H1 (cell line): ENCODE measurements around the gene FKBP2. TPM values are rescaled to one million over a fixed set of nuclear protein-coding genes. Genes with fewer than 3 reads are reported as not detected.

Experiments
- CTCF ChIA-PET: fragments of 300-600 bp; sonication (Branson Sonifier 250); formaldehyde crosslinking; loops from one replicate; lab custom pipeline; 2021; ENCODE audit not compliant: partially characterized antibody; lab: Charles Lee
- POLR2A ChIA-PET: fragments of 300-600 bp; sonication (Branson Sonifier 250); formaldehyde crosslinking; loops from one replicate; lab custom pipeline; 2021; ENCODE audit warnings: inconsistent platforms; ENCODE audit not compliant: partially characterized antibody; lab: Charles Lee
- DNase-seq, 2 experiments: peaks; one replicate each; pipeline versions ENCODE4 v3.0.0 to v3.0.0-alpha.2; 2010 to 2022; ENCODE audit warnings: low spot score in 2 of 2, low read depth in 1 of 2, mixed read lengths in 1 of 2
- FAIRE-seq: peaks from 2 replicates; lab custom pipeline; 2011; peaks lifted over from hg19 to GRCh38; lab: Jason Lieb, UNC
- H2AFZ ChIP-seq: 2 replicates; pipeline ENCODE4 v1.8.1; 2012; ENCODE audit warnings: low read length, inconsistent platforms
- H2AK5ac ChIP-seq: 2 replicates; pipeline ENCODE4 v1.6.1; 2013; ENCODE audit warnings: low read depth, low read length
- H2BK120ac ChIP-seq: replicated peaks from 2 replicates; pipeline ENCODE3; 2013; ENCODE audit warnings: low read depth, low read length, inconsistent platforms
- H2BK12ac ChIP-seq: 2 replicates; pipeline ENCODE4 v1.6.1; 2013; ENCODE audit warnings: low read depth, low read length
- H2BK15ac ChIP-seq: 2 replicates; pipeline ENCODE4 v1.6.1; 2013; ENCODE audit warnings: low read length
- H2BK20ac ChIP-seq: 2 replicates; pipeline ENCODE4 v1.6.1; 2013; ENCODE audit warnings: low read length
- H2BK5ac ChIP-seq: 2 replicates; pipeline ENCODE4 v1.6.1; 2013; ENCODE audit warnings: low read depth, low read length
- H3K14ac ChIP-seq: 2 replicates; pipeline ENCODE4 v1.6.1; 2013; ENCODE audit warnings: inconsistent platforms; ENCODE audit not compliant: insufficient read length
- H3K18ac ChIP-seq: 2 replicates; pipeline ENCODE4 v1.6.1; 2013; ENCODE audit warnings: low read length; ENCODE audit errors: extremely low read depth
- H3K23ac ChIP-seq: 2 replicates; pipeline ENCODE4 v1.6.1; 2013; ENCODE audit warnings: inconsistent platforms; ENCODE audit not compliant: insufficient read length
- H3K23me2 ChIP-seq: 2 replicates; pipeline ENCODE4 v1.6.1; 2013; ENCODE audit warnings: low read depth, low read length
- H3K27ac ChIP-seq: 2 replicates; pipeline ENCODE4 v1.6.1; 2011; ENCODE audit warnings: low read depth, low read length, inconsistent platforms
- H3K27me3 ChIP-seq, 4 experiments: replicated peaks in 1 of 4; 1 replicate in 1 of 4; 2 replicates in 3 of 4; pipeline versions ENCODE4 v1.6.1 to v1.8.1; 2011 to 2013; ENCODE audit warnings: low read length in 3 of 4, mild to moderate bottlenecking in 3 of 4, inconsistent platforms in 2 of 4, mixed read lengths in 2 of 4, moderate library complexity in 1 of 4; ENCODE audit not compliant: control insufficient read depth in 3 of 4, insufficient read depth in 3 of 4; ENCODE audit errors: extremely low read depth in 1 of 4
- H3K36me3 ChIP-seq, 4 experiments: 2 replicates each; pipeline versions ENCODE4 v1.6.1 to v1.8.1; 2011 to 2013; ENCODE audit warnings: mild to moderate bottlenecking in 4 of 4, low read length in 3 of 4, moderate library complexity in 2 of 4, control low read depth in 1 of 4, inconsistent platforms in 1 of 4; ENCODE audit not compliant: insufficient read depth in 4 of 4, control insufficient read depth in 2 of 4
- H3K4ac ChIP-seq: replicated peaks from 2 replicates; pipeline ENCODE3; 2013; ENCODE audit warnings: low read length, low read depth, mixed read lengths, inconsistent platforms; ENCODE audit not compliant: insufficient read length
- H3K4me1 ChIP-seq, 4 experiments: replicated peaks in 1 of 4; 1 replicate in 1 of 4; 2 replicates in 3 of 4; pipeline versions ENCODE4 v1.6.1 to v1.8.1; 2011 to 2013; ENCODE audit warnings: low read length in 3 of 4, inconsistent platforms in 2 of 4, mixed read lengths in 1 of 4; ENCODE audit not compliant: insufficient read depth in 4 of 4, control insufficient read depth in 3 of 4
- H3K4me2 ChIP-seq, 2 experiments: 2 replicates each; pipeline versions ENCODE4 v1.6.1 to v1.8.1; 2011 to 2013; ENCODE audit warnings: low read depth in 2 of 2, low read length in 2 of 2, control low read depth in 1 of 2, inconsistent platforms in 1 of 2, mild to moderate bottlenecking in 1 of 2; ENCODE audit not compliant: insufficient read depth in 1 of 2
- H3K4me3 ChIP-seq, 4 experiments: fragments of 200-600, 300-600 bp in 1 of 4; sonication (generic), shearing (Covaris generic), sonication (Bioruptor Twin) in 1 of 4; 2 replicates each; pipeline versions ENCODE4 v1.5.1 to v1.8.1; 2011 to 2016; ENCODE audit warnings: low read length in 4 of 4, low read depth in 3 of 4, control low read depth in 2 of 4, inconsistent platforms in 2 of 4, mild to moderate bottlenecking in 2 of 4, mixed read lengths in 1 of 4, moderate library complexity in 1 of 4; ENCODE audit not compliant: insufficient read depth in 2 of 4; ENCODE audit errors: extremely low read depth in 1 of 4
- H3K56ac ChIP-seq: replicated peaks from 2 replicates; pipeline ENCODE3; 2013; ENCODE audit warnings: low read depth, mild to moderate bottlenecking, mixed read lengths, low read length, inconsistent platforms; ENCODE audit not compliant: insufficient read length
- H3K79me1 ChIP-seq: 2 replicates; pipeline ENCODE4 v1.6.1; 2013; ENCODE audit warnings: low read depth, low read length, control low read depth
- H3K79me2 ChIP-seq, 2 experiments: 2 replicates each; pipeline versions ENCODE4 v1.6.1 to v1.8.1; 2012 to 2013; ENCODE audit warnings: low read length in 2 of 2, mild to moderate bottlenecking in 2 of 2, inconsistent platforms in 1 of 2; ENCODE audit not compliant: insufficient read depth in 2 of 2, control insufficient read depth in 1 of 2
- H3K9ac ChIP-seq, 4 experiments: replicated peaks in 1 of 4; 1 replicate in 1 of 4; 2 replicates in 3 of 4; pipeline versions ENCODE4 v1.6.1 to v1.8.1; 2011 to 2013; ENCODE audit warnings: low read depth in 3 of 4, low read length in 3 of 4, control low read depth in 2 of 4, mild to moderate bottlenecking in 2 of 4, moderate library complexity in 2 of 4, inconsistent platforms in 1 of 4; ENCODE audit errors: extremely low read depth in 1 of 4
- H3K9me3 ChIP-seq, 2 experiments: 2 replicates each; pipeline versions ENCODE4 v1.6.1 to v1.8.1; 2012 to 2013; ENCODE audit warnings: mild to moderate bottlenecking in 2 of 2, moderate library complexity in 2 of 2, control low read depth in 1 of 2, inconsistent platforms in 1 of 2, low read depth in 1 of 2, low read length in 1 of 2, mixed read lengths in 1 of 2; ENCODE audit not compliant: insufficient read depth in 2 of 2
- H4K20me1 ChIP-seq, 2 experiments: replicated peaks in 1 of 2; 2 replicates each; pipeline versions ENCODE3 to v1.8.1; 2011 to 2013; ENCODE audit warnings: inconsistent platforms in 2 of 2, low read length in 2 of 2, mild to moderate bottlenecking in 1 of 2; ENCODE audit not compliant: insufficient read depth in 2 of 2, control insufficient read depth in 1 of 2
- H4K5ac ChIP-seq: 2 replicates; pipeline ENCODE4 v1.6.1; 2013; ENCODE audit warnings: low read length, low read depth, mixed read lengths, inconsistent platforms; ENCODE audit not compliant: insufficient read length
- H4K8ac ChIP-seq: 2 replicates; pipeline ENCODE4 v1.8.0; 2013; ENCODE audit warnings: mild to moderate bottlenecking, moderate library complexity, low read length, inconsistent platforms; ENCODE audit not compliant: insufficient read depth; ENCODE audit errors: extremely low read depth
- H4K91ac ChIP-seq: replicated peaks from 2 replicates; pipeline ENCODE3; 2013; ENCODE audit warnings: low read length, mixed read lengths, inconsistent platforms; ENCODE audit not compliant: insufficient read length
- ATF2 ChIP-seq: IDR thresholded peaks from 2 replicates; pipeline ENCODE4 v1.6.1; 2012; ENCODE audit warnings: low read length, inconsistent platforms
- ATF3 ChIP-seq: IDR thresholded peaks from 2 replicates; pipeline ENCODE4 v1.6.1; 2011; ENCODE audit warnings: low read depth, mild to moderate bottlenecking, low read length; ENCODE audit not compliant: insufficient read depth
- BCL11A ChIP-seq, 2 experiments: IDR thresholded peaks; one replicate each; pipeline ENCODE4 v1.6.1; 2011; ENCODE audit warnings: low read depth in 2 of 2, low read length in 2 of 2, mild to moderate bottlenecking in 2 of 2
- GTF2F1 ChIP-seq: IDR thresholded peaks from 2 replicates; pipeline ENCODE4 v1.6.1; 2012; ENCODE audit warnings: low read depth, low read length, improper control_type of control experiment, borderline replicate concordance
- RFX5 ChIP-seq: IDR thresholded peaks from 2 replicates; pipeline ENCODE4 v1.6.1; 2011; ENCODE audit warnings: low read depth, low read length, improper control_type of control experiment, borderline replicate concordance
- SIN3A ChIP-seq, 2 experiments: IDR thresholded peaks in 1 of 2; conservative IDR thresholded peaks in 1 of 2; 2 replicates each; pipeline ENCODE4 v1.6.1; 2011 to 2012; ENCODE audit warnings: low read length in 2 of 2, improper control_type of control experiment in 1 of 2, low read depth in 1 of 2, mild to moderate bottlenecking in 1 of 2
- USF2 ChIP-seq: IDR thresholded peaks from 2 replicates; pipeline ENCODE4 v1.6.1; 2011; ENCODE audit warnings: low read length, improper control_type of control experiment
- WGBS, 2 experiments: shearing (Covaris generic) in 1 of 2; methylation state at CpG; one replicate each; pipeline versions ENCODE4 v1.1.6 to v1.1.7; 2013 to 2015; ENCODE audit warnings: low lambda C conversion rate in 2 of 2, mixed read lengths in 2 of 2, inconsistent platforms in 1 of 2, low coverage in 1 of 2, missing lambda C conversion rate in 1 of 2; ENCODE audit not compliant: insufficient replicate concordance in 2 of 2, insufficient coverage in 1 of 2, insufficient read length in 1 of 2; ENCODE audit errors: extremely low coverage in 1 of 2, missing lambda C conversion rate in 1 of 2; 5-methylcytosine and 5-hydroxymethylcytosine counted together
- polyA plus RNA-seq, 7 experiments: library from polyadenylated mRNA; depleted of rRNA in 3 of 7; stranded (reverse) in 5 of 7; unstranded in 2 of 7; fragments of >200 nt in 5 of 7; fragments of 200-250 nt in 2 of 7; gene quantifications; 1 replicate in 5 of 7; 2 replicates in 1 of 7; 4 replicates in 1 of 7; pipeline versions ENCODE4 v1.2.1 to v1.2.3, GENCODE V29; 2011 to 2013; ENCODE audit warnings: missing spikeins in 2 of 7, mixed read lengths in 2 of 7
- total RNA-seq: library from RNA; stranded (reverse); fragmentation: NEBNext Ultra II Directional; extraction: Animal tissue kit (Norgen Biotek cat#: 25700); gene quantifications from 2 replicates; pipeline ENCODE4 v1.2.1, GENCODE V29; 2021

Gene FKBP2
- total and polyA plus RNA-seq, 2 of the 8 experiments (the other 6 are each of a cell fraction or from before 2014, with no cell fraction given) = 41.7 to 52.5 TPM

- no peaks in the 10 kb centered on the region for H3K9me3 ChIP-seq
- no peaks in the 10 kb centered on the region for H3K79me2 ChIP-seq
- H4K5ac ChIP-seq = no peak within 1 kb of the TSS
- H4K8ac ChIP-seq = peak within 1 kb of the TSS; percentile 76
- no peak within 1 kb of the TSS for H3K23ac ChIP-seq
- peak within 1 kb of the TSS; percentile 16 for H2BK5ac ChIP-seq
- H4K91ac ChIP-seq = no peak within 1 kb of the TSS
- ChIA-PET POLR2A (interaction anchor here (0.6 to 18.4 kb wide), 20 partner anchors 10 to 443 kb away, joined by 3 to 253 read pairs (median 4); partner anchors contain the start of genes ESRRA, GPR137, NUDT22 and PLCB3), CTCF (interaction anchor here (0.7 to 7.4 kb wide), 24 partner anchors 9 to 272 kb away, joined by 3 to 68 read pairs (median 5); partner anchors contain the start of genes CCDC88B, DNAJC4, NUDT22 and PLCB3)
- no peaks in the 10 kb centered on the region for H3K23me2 ChIP-seq
- no peak within 1 kb of the TSS for H3K4ac ChIP-seq
- H3K18ac ChIP-seq = no peak within 1 kb of the TSS
- H3K27ac ChIP-seq = peak within 1 kb of the TSS; percentile 29; the same call in 1 of the 2 replicates
- H2AFZ ChIP-seq = no peak within 1 kb of the TSS
- WGBS, 2 experiments = 92% methylated on average over 26 of the region's 27 CpGs; no CpG with 5 or more reads in 1 of the 2 experiments
- peaks cover 0 to 5% (median 0%) of the 10 kb centered on the region in 4 experiments; a peak in 3 of 7 replicates for H3K4me1 ChIP-seq
- no peak within 1 kb of the TSS for H3K14ac ChIP-seq
- no peak within 1 kb of the TSS; a peak in 1 of 7 replicates for H3K9ac ChIP-seq
- H2BK120ac ChIP-seq = no peak within 1 kb of the TSS
- H3K36me3 ChIP-seq = peaks cover 27 to 46% (median 36%) of the 10 kb centered on the region in 4 experiments
- no peak for FAIRE-seq
- no peak within 1 kb of the TSS for H3K4me3 ChIP-seq
- no peaks in the 10 kb centered on the region; a peak in 1 of 7 replicates for H3K27me3 ChIP-seq
- H3K4me2 ChIP-seq = no peak within 1 kb of the TSS
- H2AK5ac ChIP-seq = no peak within 1 kb of the TSS
- no peak within 1 kb of the TSS for H2BK20ac ChIP-seq
- peaks cover 5 to 14% of the 10 kb centered on the region in 2 experiments for H4K20me1 ChIP-seq
- H3K79me1 ChIP-seq = no peaks in the 10 kb centered on the region
- H2BK12ac ChIP-seq = no peak within 1 kb of the TSS
- no peak within 1 kb of the TSS for H3K56ac ChIP-seq
- no peak for DNase-seq
- H2BK15ac ChIP-seq = no peak within 1 kb of the TSS
- TF ChIP-seq ATF3 (no peak), RFX5 (no peak), SIN3A (conservative IDR thresholded peaks at IDR 0.05 in 1 of 2, IDR thresholded peaks at IDR 0.05 in 1 of 2; ENCODE audit: low read depth in 1 of 2, low read length in 2 of 2) (no peak), USF2 (no peak), ATF2 (no peak), BCL11A (IDR thresholded peaks at IDR 0.05; ENCODE audit: low read depth in 2 of 2, low read length in 2 of 2) (no peak), GTF2F1 (no peak)
Measured at GRCh38 chr11:64206457-64207255, 34.2 kb upstream of the FKBP2 start, which contains the start of gene FERMT3. FERMT3 (plus strand) TSS chr11:64206721; CDS start chr11:64207365, 644 bp downstream.
